Stomach smooth muscle (tissue), 2 donors: Measurements from ENCODE around the gene RPTOR.
"Not testable (repeated sequence)": the region's sequence is repeated elsewhere in the genome, so short reads cannot be mapped to it uniquely, and the experiment has no call there.

ENCODE experiments used
- H3K27ac ChIP-seq: one replicate; pipeline ENCODE4 v1.7.0; 2013; ENCODE audit warnings: mild to moderate bottlenecking, low read length, inconsistent platforms
- H3K27me3 ChIP-seq, 2 donors: one replicate each; pipeline ENCODE4 v1.7.0; 2013; ENCODE audit warnings: low read length in 2 of 2; ENCODE audit not compliant: insufficient read depth in 2 of 2, control insufficient read depth in 1 of 2
- H3K36me3 ChIP-seq, 2 donors: one replicate each; pipeline ENCODE4 v1.7.0; 2013; ENCODE audit warnings: low read length in 2 of 2; ENCODE audit not compliant: control insufficient read depth in 2 of 2, insufficient read depth in 2 of 2
- H3K4me1 ChIP-seq: one replicate; pipeline ENCODE4 v1.7.0; 2013; ENCODE audit warnings: low read length; ENCODE audit not compliant: control insufficient read depth, insufficient read depth
- H3K4me3 ChIP-seq, 2 donors: one replicate each; pipeline ENCODE4 v1.7.0; 2013; ENCODE audit warnings: low read length in 2 of 2
- H3K9ac ChIP-seq, 2 donors: one replicate each; pipeline ENCODE4 v1.7.0; 2013; ENCODE audit warnings: low read length in 2 of 2, mild to moderate bottlenecking in 1 of 2
- H3K9me3 ChIP-seq, 2 donors: one replicate each; pipeline ENCODE4 v1.7.0; 2013; ENCODE audit warnings: low read length in 2 of 2; ENCODE audit not compliant: control insufficient read depth in 2 of 2
- donor health status: healthy.
- donor health status: Pancreatic carcinoma.

RPTOR gene

GRCh38 chr17:80792373-80792781 is 247.7 kb downstream of the RPTOR start:
- Histone ChIP-seq H3K4me1 (peaks cover 20% of the 10 kb centered on the region), H3K9ac (no peak overlapping the region), H3K4me3 (peak overlapping the region in 1 of 2 donors; percentile 9), H3K9me3 (no peaks in the 10 kb centered on the region), H3K36me3 (no peaks in the 10 kb centered on the region), H3K27ac (no peak overlapping the region), H3K27me3 (no peaks in the 10 kb centered on the region)

- Histone ChIP-seq H3K4me3 (no peak overlapping the region), H3K9ac (no peak overlapping the region), H3K4me1 (peaks cover 20% of the 10 kb centered on the region), H3K36me3 (peaks cover 0 to 3% of the 10 kb centered on the region in 2 donors), H3K27ac (no peak overlapping the region), H3K27me3 (no peaks in the 10 kb centered on the region), H3K9me3 (no peaks in the 10 kb centered on the region)
Observed at GRCh38 chr17:80793421-80793820, 248.8 kb downstream of the RPTOR start.

- H3K4me3 ChIP-seq, result no peak overlapping the region
- H3K4me1 ChIP-seq, result peaks cover 20% of the 10 kb centered on the region
- H3K36me3 ChIP-seq, result peaks cover 0 to 3% of the 10 kb centered on the region in 2 donors
- H3K9ac ChIP-seq, result no peak overlapping the region
- no peak overlapping the region for H3K27ac ChIP-seq
- H3K27me3 ChIP-seq, result no peaks in the 10 kb centered on the region
- H3K9me3 ChIP-seq, result no peaks in the 10 kb centered on the region
Observed at GRCh38 chr17:80793851-80794267, 249.2 kb downstream of the RPTOR start.

- peaks cover 20% of the 10 kb centered on the region for H3K4me1 ChIP-seq
- H3K27ac ChIP-seq, result no peak overlapping the region
- H3K4me3 ChIP-seq, result no peak overlapping the region
- H3K27me3 ChIP-seq, result no peaks in the 10 kb centered on the region
- H3K36me3 ChIP-seq, result peaks cover 0 to 3% of the 10 kb centered on the region in 2 donors
- H3K9ac ChIP-seq, result no peak overlapping the region
- no peaks in the 10 kb centered on the region for H3K9me3 ChIP-seq
Observed at GRCh38 chr17:80794281-80795089, 249.8 kb downstream of the RPTOR start.

GRCh38 chr17:80795090-80795580 is 250.5 kb downstream of the RPTOR start:
- Histone ChIP-seq H3K9me3 (no peaks in the 10 kb centered on the region), H3K4me1 (peaks cover 17% of the 10 kb centered on the region), H3K36me3 (peaks cover 0 to 3% of the 10 kb centered on the region in 2 donors), H3K27me3 (no peaks in the 10 kb centered on the region), H3K9ac (no peak overlapping the region), H3K27ac (no peak overlapping the region), H3K4me3 (no peak overlapping the region)

- Histone ChIP-seq H3K9ac (no peak overlapping the region), H3K36me3 (peaks cover 0 to 3% of the 10 kb centered on the region in 2 donors), H3K4me3 (no peak overlapping the region), H3K4me1 (peaks cover 14% of the 10 kb centered on the region), H3K9me3 (no peaks in the 10 kb centered on the region), H3K27me3 (no peaks in the 10 kb centered on the region), H3K27ac (no peak overlapping the region)
Observed at GRCh38 chr17:80795754-80796153, 251.1 kb downstream of the RPTOR start.

GRCh38 chr17:80796430-80796861 is 251.8 kb downstream of the RPTOR start:
- H3K36me3 ChIP-seq, result peaks cover 0 to 3% of the 10 kb centered on the region in 2 donors
- no peak overlapping the region for H3K27ac ChIP-seq
- no peaks in the 10 kb centered on the region for H3K9me3 ChIP-seq
- no peak overlapping the region for H3K4me3 ChIP-seq
- H3K9ac ChIP-seq, result no peak overlapping the region
- no peaks in the 10 kb centered on the region for H3K27me3 ChIP-seq
- peaks cover 11% of the 10 kb centered on the region for H3K4me1 ChIP-seq

- H3K4me3 ChIP-seq, H3K27me3 ChIP-seq, H3K27ac ChIP-seq, H3K4me1 ChIP-seq, H3K9ac ChIP-seq, H3K36me3 ChIP-seq, H3K9me3 ChIP-seq: not testable (repeated sequence)
Observed at GRCh38 chr17:80797222-80797621, 252.6 kb downstream of the RPTOR start.

GRCh38 chr17:80797741-80798594 is 253.3 kb downstream of the RPTOR start:
- H3K27me3 ChIP-seq, result no peaks in the 10 kb centered on the region
- H3K27ac ChIP-seq, result no peak overlapping the region
- H3K4me3 ChIP-seq, result no peak overlapping the region
- H3K36me3 ChIP-seq, result peaks cover 0 to 3% of the 10 kb centered on the region in 2 donors
- H3K9ac ChIP-seq, result no peak overlapping the region
- H3K9me3 ChIP-seq, result no peaks in the 10 kb centered on the region
- peaks cover 3% of the 10 kb centered on the region for H3K4me1 ChIP-seq

GRCh38 chr17:80798595-80799537 is 254.2 kb downstream of the RPTOR start:
- H3K4me1 ChIP-seq, result no peaks in the 10 kb centered on the region
- H3K27me3 ChIP-seq, result no peaks in the 10 kb centered on the region
- no peaks in the 10 kb centered on the region for H3K9me3 ChIP-seq
- H3K27ac ChIP-seq, result no peak overlapping the region
- H3K9ac ChIP-seq, result no peak overlapping the region
- H3K36me3 ChIP-seq, result peaks cover 0 to 3% of the 10 kb centered on the region in 2 donors
- no peak overlapping the region for H3K4me3 ChIP-seq
